Measurements from ENCODE around the gene METTL15.

- TF ChIP-seq CTCF (IDR thresholded peaks at IDR 0.05; ENCODE audit: insufficient read depth, low read length, poor library complexity, severe bottlenecking) = no peak
- no peak for TF ChIP-seq EZH2phosphoT487 (conservative IDR thresholded peaks at IDR 0.05; ENCODE audit: low read length)
These were observed 166.0 kb downstream of the METTL15 start for GRCh38 chr11:28274216-28274615.
